Measurements from ENCODE around the gene PER1.

The PER1 gene

GRCh38 chr17:8153525-8153956 is 1.3 kb upstream of the PER1 start:
- peak; percentile 13 for DNase-seq

GRCh38 chr17:8153031-8153451 is 837 bp upstream of the PER1 start:
- DNase-seq: no peak

- DNase-seq: peak; percentile 32
These were observed 528 bp downstream of the PER1 start for GRCh38 chr17:8151641-8152111.

GRCh38 chr17:8151120-8151640 is 1.0 kb downstream of the PER1 start:
- peak; percentile 92 for DNase-seq

- no peak for DNase-seq
These were observed 1.7 kb downstream of the PER1 start for GRCh38 chr17:8150194-8151119.

GRCh38 chr17:8149419-8150193 is 2.6 kb downstream of the PER1 start:
- no peak for DNase-seq

GRCh38 chr17:8148560-8148959 is 3.6 kb downstream of the PER1 start:
- DNase-seq: no peak

GRCh38 chr17:8147805-8148404 is 4.3 kb downstream of the PER1 start:
- DNase-seq: no peak

GRCh38 chr17:8147141-8147804 is 4.9 kb downstream of the PER1 start:
- DNase-seq: no peak

GRCh38 chr17:8146381-8147140 is 5.6 kb downstream of the PER1 start:
- DNase-seq: no peak

GRCh38 chr17:8145811-8146210 is 6.4 kb downstream of the PER1 start:
- no peak for DNase-seq

GRCh38 chr17:8144401-8145231 is 7.6 kb downstream of the PER1 start:
- no peak for DNase-seq

GRCh38 chr17:8143581-8144400 is 8.4 kb downstream of the PER1 start:
- DNase-seq: no peak

- DNase-seq: no peak
These were observed 9.2 kb downstream of the PER1 start for GRCh38 chr17:8142887-8143580.

GRCh38 chr17:8142158-8142886 is 9.9 kb downstream of the PER1 start:
- DNase-seq: no peak

- DNase-seq: no peak
These were observed 10.5 kb downstream of the PER1 start for GRCh38 chr17:8141741-8142140.

GRCh38 chr17:8141045-8141444 is 11.2 kb downstream of the PER1 start:
- no peak for DNase-seq
